ENCODE results near the gene PCLO. TPM values are rescaled to one million over a fixed set of nuclear protein-coding genes. Genes with fewer than 3 reads are reported as not detected.

The PCLO gene
- total and polyA plus RNA-seq, 2 of the 8 experiments (the other 6 are each of a cell fraction or from before 2014, with no cell fraction given) = 1.5 to 3.2 TPM

DNA sequence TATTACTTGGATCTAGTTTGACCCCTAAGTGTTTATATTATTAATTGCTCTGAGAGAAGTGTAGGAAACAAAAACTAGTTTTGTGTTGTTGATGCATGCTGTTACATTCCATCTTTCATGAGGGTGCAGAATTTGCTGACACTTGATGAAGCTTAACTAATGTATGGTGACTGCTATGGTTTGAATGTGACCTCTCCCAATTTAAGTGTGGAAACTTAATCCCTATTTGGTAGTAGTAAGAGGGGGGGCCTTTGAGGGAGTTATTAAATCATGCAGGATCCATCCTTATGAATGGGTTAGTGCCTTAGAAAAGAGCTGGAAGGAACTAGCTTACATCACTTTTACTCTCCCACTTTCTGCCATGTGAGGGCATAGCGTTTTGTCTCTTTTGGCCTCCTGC is 142.5 kb downstream of the PCLO start:
- H3K4me1 ChIP-seq (replicated peaks in 1 of 4; ENCODE audit: control insufficient read depth in 3 of 4, insufficient read depth in 4 of 4, low read length in 3 of 4) = peaks cover 0 to 3% (median 0%) of the 10 kb centered on the region in 4 experiments; a peak in 1 of 7 replicates
- H3K14ac ChIP-seq (ENCODE audit: insufficient read length) = no peak overlapping the region
- no peak overlapping the region for H2BK5ac ChIP-seq (ENCODE audit: low read depth, low read length)
- H3K4ac ChIP-seq (replicated peaks; ENCODE audit: insufficient read length, low read depth, low read length) = no peak overlapping the region
- no peak overlapping the region for H2AFZ ChIP-seq (ENCODE audit: low read length)
- H4K8ac ChIP-seq (ENCODE audit: extremely low read depth, insufficient read depth, low read length) = no peak overlapping the region
- no peaks in the 10 kb centered on the region for H3K36me3 ChIP-seq (ENCODE audit: control insufficient read depth in 2 of 4, insufficient read depth in 4 of 4, low read length in 3 of 4)
- no peaks in the 10 kb centered on the region for H4K20me1 ChIP-seq (replicated peaks in 1 of 2; ENCODE audit: control insufficient read depth in 1 of 2, insufficient read depth in 2 of 2, low read length in 2 of 2)
- H3K27ac ChIP-seq (ENCODE audit: low read depth, low read length) = no peak overlapping the region
- H3K79me1 ChIP-seq (ENCODE audit: low read depth, low read length) = no peaks in the 10 kb centered on the region
- H2AK5ac ChIP-seq (ENCODE audit: low read depth, low read length) = no peak overlapping the region
- no peak overlapping the region for H4K91ac ChIP-seq (replicated peaks; ENCODE audit: insufficient read length, low read length)
- H3K9me3 ChIP-seq (ENCODE audit: insufficient read depth in 2 of 2, low read depth in 1 of 2, low read length in 1 of 2) = no peaks in the 10 kb centered on the region
- no peak overlapping the region for H3K4me2 ChIP-seq (ENCODE audit: insufficient read depth in 1 of 2, low read depth in 2 of 2, low read length in 2 of 2)
- no peak for DNase-seq (ENCODE audit: low read depth in 1 of 2, low spot score in 2 of 2)
- TF ChIP-seq ZNF274 (IDR thresholded peaks at IDR 0.05; ENCODE audit: borderline replicate concordance, extremely low read depth, low read length) (no peak), GTF2F1 (IDR thresholded peaks at IDR 0.05; ENCODE audit: borderline replicate concordance, low read depth, low read length) (no peak), PHF8 (conservative IDR thresholded peaks at IDR 0.05; ENCODE audit: low read depth, low read length) (no peak), KDM5A (IDR thresholded peaks at IDR 0.05; ENCODE audit: low read length) (no peak), YY1 (IDR thresholded peaks at IDR 0.05; ENCODE audit: low read depth, low read length) (no peak), BCL11A (IDR thresholded peaks at IDR 0.05; ENCODE audit: low read depth in 2 of 2, low read length in 2 of 2) (no peak), SAP30 (IDR thresholded peaks at IDR 0.05; ENCODE audit: insufficient read depth, insufficient replicate concordance, low read length) (no peak), SIN3A (conservative IDR thresholded peaks at IDR 0.05 in 1 of 2, IDR thresholded peaks at IDR 0.05 in 1 of 2; ENCODE audit: low read depth in 1 of 2, low read length in 2 of 2) (no peak), SP4 (IDR thresholded peaks at IDR 0.05; ENCODE audit: low read length) (no peak), TAF1 (IDR thresholded peaks at IDR 0.05; ENCODE audit: low read depth, low read length) (no peak), RXRA (IDR thresholded peaks at IDR 0.05; ENCODE audit: insufficient read depth, low read depth, low read length) (no peak), SIX5 (IDR thresholded peaks at IDR 0.05; ENCODE audit: low read depth, low read length) (no peak)
- TF ChIP-seq, protein P1, sequence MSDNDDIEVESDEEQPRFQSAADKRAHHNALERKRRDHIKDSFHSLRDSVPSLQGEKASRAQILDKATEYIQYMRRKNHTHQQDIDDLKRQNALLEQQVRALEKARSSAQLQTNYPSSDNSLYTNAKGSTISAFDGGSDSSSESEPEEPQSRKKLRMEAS (IDR thresholded peaks at IDR 0.05) = no peak
- H3K4me3 ChIP-seq (ENCODE audit: extremely low read depth in 1 of 4, insufficient read depth in 2 of 4, low read depth in 3 of 4, low read length in 4 of 4) = no peak overlapping the region
- FAIRE-seq = no peak
- H3K79me2 ChIP-seq (ENCODE audit: control insufficient read depth in 1 of 2, insufficient read depth in 2 of 2, low read length in 2 of 2) = no peaks in the 10 kb centered on the region
- no peaks in the 10 kb centered on the region for H3K23me2 ChIP-seq (ENCODE audit: low read depth, low read length)
- no peak overlapping the region for H3K23ac ChIP-seq (ENCODE audit: insufficient read length)
- no peak overlapping the region for H2BK15ac ChIP-seq (ENCODE audit: low read length)
- no peak overlapping the region for H2BK120ac ChIP-seq (replicated peaks; ENCODE audit: low read depth, low read length)
- no peak overlapping the region for H4K5ac ChIP-seq (ENCODE audit: insufficient read length, low read depth, low read length)
- no peak overlapping the region for H2BK12ac ChIP-seq (ENCODE audit: low read depth, low read length)
- ChIA-PET CTCF (ENCODE audit: partially characterized antibody) (interaction anchor here (1.0 to 1.3 kb wide), 2 partner anchors 15 to 263 kb away, joined by 3 to 4 read pairs; no protein-coding TSS in a partner anchor), POLR2A (ENCODE audit: partially characterized antibody) (no interaction called here)
- no peak overlapping the region for H3K18ac ChIP-seq (ENCODE audit: extremely low read depth, low read length)
- no peaks in the 10 kb centered on the region for H3K27me3 ChIP-seq (replicated peaks in 1 of 4; ENCODE audit: control insufficient read depth in 3 of 4, extremely low read depth in 1 of 4, insufficient read depth in 3 of 4, low read length in 3 of 4)
- WGBS, 2 experiments (ENCODE audit: extremely low coverage in 1 of 2, insufficient coverage in 1 of 2, insufficient read length in 1 of 2, insufficient replicate concordance in 2 of 2, low coverage in 1 of 2, low lambda C conversion rate in 2 of 2, missing lambda C conversion rate in 1 of 2) = 84% methylated on average over 1 of the region's 1 CpG; no CpG with 5 or more reads in 1 of the 2 experiments
- H3K56ac ChIP-seq (replicated peaks; ENCODE audit: insufficient read length, low read depth, low read length) = no peak overlapping the region
- H2BK20ac ChIP-seq (ENCODE audit: low read length) = no peak overlapping the region
- H3K9ac ChIP-seq (replicated peaks in 1 of 4; ENCODE audit: extremely low read depth in 1 of 4, low read depth in 3 of 4, low read length in 3 of 4) = no peak overlapping the region
